Measurements from ENCODE around the gene TWIST1.

- TF ChIP-seq POLR2A (IDR thresholded peaks at IDR 0.05): no peak
- TF ChIP-seq CTCF (IDR thresholded peaks at IDR 0.05): no peak
These were observed 8.2 kb downstream of the TWIST1 start for GRCh38 chr7:19109000-19109946.

Data from tibial nerve (tissue), 3 donors.